ENCODE measurements around the gene EPHA3.

EPHA3 gene

GRCh38 chr3:89367166-89367565 lies 259.7 kb downstream of the EPHA3 start:
- Histone ChIP-seq H3K27me3 (ENCODE audit: insufficient read depth, poor library complexity, severe bottlenecking) (no peaks in the 10 kb centered on the region), H3K4me3 (replicated peaks; ENCODE audit: insufficient read depth, low read length) (no peak overlapping the region), H3K27ac (replicated peaks) (no peak overlapping the region)
- TF ChIP-seq POLR2AphosphoS5 (IDR thresholded peaks at IDR 0.05; ENCODE audit: low read depth) (no peak), GABPA (IDR thresholded peaks at IDR 0.05; ENCODE audit: low read depth) (no peak)
- TF ChIP-seq, protein P1, sequence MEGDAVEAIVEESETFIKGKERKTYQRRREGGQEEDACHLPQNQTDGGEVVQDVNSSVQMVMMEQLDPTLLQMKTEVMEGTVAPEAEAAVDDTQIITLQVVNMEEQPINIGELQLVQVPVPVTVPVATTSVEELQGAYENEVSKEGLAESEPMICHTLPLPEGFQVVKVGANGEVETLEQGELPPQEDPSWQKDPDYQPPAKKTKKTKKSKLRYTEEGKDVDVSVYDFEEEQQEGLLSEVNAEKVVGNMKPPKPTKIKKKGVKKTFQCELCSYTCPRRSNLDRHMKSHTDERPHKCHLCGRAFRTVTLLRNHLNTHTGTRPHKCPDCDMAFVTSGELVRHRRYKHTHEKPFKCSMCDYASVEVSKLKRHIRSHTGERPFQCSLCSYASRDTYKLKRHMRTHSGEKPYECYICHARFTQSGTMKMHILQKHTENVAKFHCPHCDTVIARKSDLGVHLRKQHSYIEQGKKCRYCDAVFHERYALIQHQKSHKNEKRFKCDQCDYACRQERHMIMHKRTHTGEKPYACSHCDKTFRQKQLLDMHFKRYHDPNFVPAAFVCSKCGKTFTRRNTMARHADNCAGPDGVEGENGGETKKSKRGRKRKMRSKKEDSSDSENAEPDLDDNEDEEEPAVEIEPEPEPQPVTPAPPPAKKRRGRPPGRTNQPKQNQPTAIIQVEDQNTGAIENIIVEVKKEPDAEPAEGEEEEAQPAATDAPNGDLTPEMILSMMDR (IDR thresholded peaks at IDR 0.05; ENCODE audit: insufficient read depth, low read length), result no peak
- TF ChIP-seq, protein P2, sequence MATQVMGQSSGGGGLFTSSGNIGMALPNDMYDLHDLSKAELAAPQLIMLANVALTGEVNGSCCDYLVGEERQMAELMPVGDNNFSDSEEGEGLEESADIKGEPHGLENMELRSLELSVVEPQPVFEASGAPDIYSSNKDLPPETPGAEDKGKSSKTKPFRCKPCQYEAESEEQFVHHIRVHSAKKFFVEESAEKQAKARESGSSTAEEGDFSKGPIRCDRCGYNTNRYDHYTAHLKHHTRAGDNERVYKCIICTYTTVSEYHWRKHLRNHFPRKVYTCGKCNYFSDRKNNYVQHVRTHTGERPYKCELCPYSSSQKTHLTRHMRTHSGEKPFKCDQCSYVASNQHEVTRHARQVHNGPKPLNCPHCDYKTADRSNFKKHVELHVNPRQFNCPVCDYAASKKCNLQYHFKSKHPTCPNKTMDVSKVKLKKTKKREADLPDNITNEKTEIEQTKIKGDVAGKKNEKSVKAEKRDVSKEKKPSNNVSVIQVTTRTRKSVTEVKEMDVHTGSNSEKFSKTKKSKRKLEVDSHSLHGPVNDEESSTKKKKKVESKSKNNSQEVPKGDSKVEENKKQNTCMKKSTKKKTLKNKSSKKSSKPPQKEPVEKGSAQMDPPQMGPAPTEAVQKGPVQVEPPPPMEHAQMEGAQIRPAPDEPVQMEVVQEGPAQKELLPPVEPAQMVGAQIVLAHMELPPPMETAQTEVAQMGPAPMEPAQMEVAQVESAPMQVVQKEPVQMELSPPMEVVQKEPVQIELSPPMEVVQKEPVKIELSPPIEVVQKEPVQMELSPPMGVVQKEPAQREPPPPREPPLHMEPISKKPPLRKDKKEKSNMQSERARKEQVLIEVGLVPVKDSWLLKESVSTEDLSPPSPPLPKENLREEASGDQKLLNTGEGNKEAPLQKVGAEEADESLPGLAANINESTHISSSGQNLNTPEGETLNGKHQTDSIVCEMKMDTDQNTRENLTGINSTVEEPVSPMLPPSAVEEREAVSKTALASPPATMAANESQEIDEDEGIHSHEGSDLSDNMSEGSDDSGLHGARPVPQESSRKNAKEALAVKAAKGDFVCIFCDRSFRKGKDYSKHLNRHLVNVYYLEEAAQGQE (IDR thresholded peaks at IDR 0.05; ENCODE audit: insufficient replicate concordance, low read depth), result no peak
- no peak for DNase-seq (ENCODE audit: low read depth in 1 of 2, low spot score in 1 of 2)

DNA sequence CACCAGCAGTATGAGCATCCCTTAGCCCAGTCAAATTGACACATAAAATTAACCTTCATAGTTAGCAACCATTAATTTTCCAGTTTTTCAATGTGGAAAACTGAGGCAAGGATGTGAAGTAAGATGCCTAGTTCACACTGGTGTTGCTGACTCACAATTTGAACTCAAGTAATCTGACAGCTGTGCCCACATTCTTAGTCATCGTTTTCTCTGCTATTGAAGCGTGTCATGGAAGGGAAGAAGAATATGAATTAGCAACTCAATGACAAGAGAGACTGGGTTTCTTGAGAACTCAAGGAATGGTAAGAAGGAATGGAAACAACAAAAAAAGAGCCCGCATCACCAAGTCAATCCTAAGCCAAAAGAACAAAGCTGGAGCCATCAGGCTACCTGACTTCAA lies 261.4 kb downstream of the EPHA3 start:
- Histone ChIP-seq H3K27ac (replicated peaks) (no peak overlapping the region), H3K4me3 (replicated peaks; ENCODE audit: insufficient read depth, low read length) (no peak overlapping the region), H3K27me3 (ENCODE audit: insufficient read depth, poor library complexity, severe bottlenecking) (no peaks in the 10 kb centered on the region)
- DNase-seq (ENCODE audit: low read depth in 1 of 2, low spot score in 1 of 2), result no peak
- TF ChIP-seq GABPA (IDR thresholded peaks at IDR 0.05; ENCODE audit: low read depth) (no peak), SPI1 (IDR thresholded peaks at IDR 0.05; ENCODE audit: borderline replicate concordance, low read depth) (no peak), POLR2AphosphoS5 (IDR thresholded peaks at IDR 0.05; ENCODE audit: low read depth) (no peak)
- TF ChIP-seq, protein P1 (IDR thresholded peaks at IDR 0.05; ENCODE audit: insufficient read depth, low read length), result no peak
- TF ChIP-seq, protein P2 (IDR thresholded peaks at IDR 0.05; ENCODE audit: insufficient replicate concordance, low read depth), result no peak

DNA sequence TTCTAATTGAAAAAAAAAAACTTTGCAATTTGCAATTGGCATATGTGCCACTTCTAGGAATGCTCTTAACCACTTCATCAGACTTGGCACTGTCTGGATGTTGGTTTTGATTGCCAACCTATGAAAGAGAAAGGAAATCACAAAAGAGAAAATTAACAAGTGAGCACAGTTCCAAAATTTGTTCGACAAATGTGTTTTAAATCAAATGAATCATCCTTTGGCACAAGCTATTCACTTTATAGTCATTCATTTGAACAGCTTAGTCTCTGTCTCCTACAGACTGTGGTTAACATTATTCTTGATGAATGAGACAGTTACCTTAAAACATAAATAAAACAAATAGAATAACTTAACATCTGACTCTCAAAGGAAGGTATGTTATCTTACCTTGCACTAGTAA lies 265.0 kb downstream of the EPHA3 start:
- H3K27me3 ChIP-seq (ENCODE audit: insufficient read depth, poor library complexity, severe bottlenecking), result no peaks in the 10 kb centered on the region
- TF ChIP-seq GABPA (IDR thresholded peaks at IDR 0.05; ENCODE audit: low read depth) (no peak), POLR2AphosphoS5 (IDR thresholded peaks at IDR 0.05; ENCODE audit: low read depth) (no peak), SPI1 (IDR thresholded peaks at IDR 0.05; ENCODE audit: borderline replicate concordance, low read depth) (no peak)
- TF ChIP-seq, protein P1 (IDR thresholded peaks at IDR 0.05; ENCODE audit: insufficient read depth, low read length), result no peak
- TF ChIP-seq, protein P2 (IDR thresholded peaks at IDR 0.05; ENCODE audit: insufficient replicate concordance, low read depth), result no peak
- H3K27ac ChIP-seq (replicated peaks), result no peak overlapping the region
- no peak overlapping the region for H3K4me3 ChIP-seq (replicated peaks; ENCODE audit: insufficient read depth, low read length)
- DNase-seq (ENCODE audit: low read depth in 1 of 2, low spot score in 1 of 2), result no peak

Data from HL-60 (cell line).